NCI-H460 (cell line): ENCODE measurements around the gene LRRC27. TPM values are rescaled to one million over a fixed set of nuclear protein-coding genes. Genes with fewer than 3 reads are reported as not detected.

Experiments
- DNase-seq: peaks from one replicate; pipeline ENCODE4 v3.0.0-alpha.2; 2016; ENCODE audit warnings: low read depth; ENCODE audit errors: extremely low read depth
- total RNA-seq: library from RNA; depleted of rRNA; stranded (reverse); fragments of >200 nt; shearing (Covaris generic); gene quantifications from 2 replicates; pipeline ENCODE4 v1.2.3, GENCODE V29; 2014

The LRRC27 gene
- total RNA-seq, 1 experiment from 2014 or later, result 7.8 TPM

- no peak for DNase-seq
These were observed 65.1 kb downstream of the LRRC27 start, which contains the start of gene PWWP2B for GRCh38 chr10:132397036-132397541. TSS of gene PWWP2B (plus strand) at chr10:132397200. CDS start at chr10:132397227, 27 bp downstream.

- no peak for DNase-seq
These were observed 65.9 kb downstream of the LRRC27 start for GRCh38 chr10:132397671-132398565.

DNA sequence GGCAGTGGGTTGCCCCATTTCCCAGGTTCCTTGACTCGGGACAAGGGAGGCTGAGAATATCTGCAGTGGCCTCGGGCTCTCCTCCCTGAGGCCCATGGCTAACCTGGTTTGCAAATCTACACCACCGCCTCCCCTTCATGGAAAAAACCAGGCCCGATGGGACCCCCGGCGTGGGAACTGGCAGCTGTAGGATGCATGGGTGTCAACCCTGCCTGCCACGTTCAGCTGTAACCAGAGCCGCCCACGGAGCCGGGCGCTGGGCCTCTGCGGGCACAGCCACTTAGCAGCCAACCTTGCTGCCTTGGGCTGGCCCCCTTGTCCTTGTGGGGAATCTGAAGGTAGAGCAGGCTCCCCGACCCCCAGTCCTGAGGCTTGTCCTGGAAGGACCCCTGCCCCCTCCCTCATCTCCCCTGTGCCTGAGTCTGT, 66.6 kb downstream of the LRRC27 start:
- DNase-seq, result no peak

GRCh38 chr10:132399117-132400035, 67.4 kb downstream of the LRRC27 start:
- DNase-seq, result no peak

- DNase-seq, result no peak
These were observed 68.1 kb downstream of the LRRC27 start for GRCh38 chr10:132400041-132400546.

GRCh38 chr10:132400547-132401151, 68.7 kb downstream of the LRRC27 start:
- DNase-seq, result no peak

- no peak for DNase-seq
These were observed 69.6 kb downstream of the LRRC27 start for GRCh38 chr10:132401401-132402118.

GRCh38 chr10:132402781-132403241, 70.8 kb downstream of the LRRC27 start:
- no peak for DNase-seq

DNA sequence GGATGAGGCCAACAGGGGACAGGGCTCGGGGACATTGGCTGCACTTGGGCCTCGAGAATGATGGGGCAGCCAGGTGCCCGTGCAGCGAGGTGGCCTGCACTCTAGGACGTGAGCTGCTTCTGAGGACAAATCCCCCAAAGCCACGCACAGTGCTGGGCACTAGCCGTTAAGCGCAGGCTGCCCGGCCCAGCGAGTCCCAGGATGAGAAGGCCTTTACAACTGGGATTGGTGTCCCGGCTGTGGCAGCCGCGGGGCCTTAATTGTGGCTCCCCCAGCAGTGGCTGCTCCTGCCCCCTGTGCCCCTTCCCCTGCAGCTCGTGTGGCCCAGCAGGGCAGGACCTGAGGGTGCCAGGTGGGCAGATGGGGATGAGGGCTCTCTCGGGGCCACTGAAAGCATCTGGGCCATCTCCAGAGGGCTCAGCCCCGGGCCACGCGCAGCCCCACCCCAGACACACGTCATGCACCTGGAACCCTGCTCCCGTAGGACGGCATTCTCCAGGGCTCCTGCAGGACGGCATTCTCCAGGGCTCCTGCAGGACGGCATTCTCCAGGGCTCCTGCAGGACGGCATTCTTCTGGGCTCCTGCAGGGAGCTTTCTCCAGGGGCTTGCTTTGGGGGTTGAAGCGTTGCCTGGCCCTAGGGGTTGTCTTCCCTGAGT, 71.6 kb downstream of the LRRC27 start:
- no peak for DNase-seq

DNA sequence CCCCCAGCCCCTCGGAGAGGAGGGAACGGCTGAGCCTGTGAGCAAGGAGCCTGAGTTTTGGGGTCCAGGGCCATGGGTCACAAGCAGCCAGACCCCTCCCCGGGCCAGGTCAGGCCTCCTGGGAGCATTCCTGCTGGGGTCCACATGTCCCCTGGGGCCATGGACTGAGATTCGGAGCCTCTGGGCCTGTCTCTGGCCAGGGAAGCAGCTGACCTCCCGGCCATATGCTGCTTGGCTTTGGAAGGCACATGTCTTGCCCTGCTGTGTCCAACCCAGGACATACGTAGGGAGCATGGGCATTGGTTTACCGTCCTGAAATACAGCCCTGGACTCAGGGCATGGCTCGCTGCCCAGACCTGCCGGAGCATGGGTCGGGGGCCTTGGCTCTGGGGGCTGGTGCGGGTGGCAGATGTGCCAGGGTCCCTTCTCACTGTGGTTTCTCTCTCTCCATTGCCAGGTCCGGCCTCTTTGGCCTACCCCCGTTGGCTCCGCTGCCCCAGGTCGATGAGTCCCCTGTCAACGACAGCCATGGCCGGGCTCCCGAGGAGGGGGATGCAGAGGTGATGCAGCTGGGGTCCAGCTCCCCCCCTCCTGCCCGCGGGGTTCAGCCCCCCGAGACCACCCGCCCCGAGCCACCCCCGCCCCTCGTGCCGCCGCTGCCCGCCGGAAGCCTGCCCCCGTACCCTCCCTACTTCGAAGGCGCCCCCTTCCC, 72.3 kb downstream of the LRRC27 start:
- DNase-seq, result no peak

GRCh38 chr10:132404911-132405462, 73.0 kb downstream of the LRRC27 start:
- no peak for DNase-seq

DNA sequence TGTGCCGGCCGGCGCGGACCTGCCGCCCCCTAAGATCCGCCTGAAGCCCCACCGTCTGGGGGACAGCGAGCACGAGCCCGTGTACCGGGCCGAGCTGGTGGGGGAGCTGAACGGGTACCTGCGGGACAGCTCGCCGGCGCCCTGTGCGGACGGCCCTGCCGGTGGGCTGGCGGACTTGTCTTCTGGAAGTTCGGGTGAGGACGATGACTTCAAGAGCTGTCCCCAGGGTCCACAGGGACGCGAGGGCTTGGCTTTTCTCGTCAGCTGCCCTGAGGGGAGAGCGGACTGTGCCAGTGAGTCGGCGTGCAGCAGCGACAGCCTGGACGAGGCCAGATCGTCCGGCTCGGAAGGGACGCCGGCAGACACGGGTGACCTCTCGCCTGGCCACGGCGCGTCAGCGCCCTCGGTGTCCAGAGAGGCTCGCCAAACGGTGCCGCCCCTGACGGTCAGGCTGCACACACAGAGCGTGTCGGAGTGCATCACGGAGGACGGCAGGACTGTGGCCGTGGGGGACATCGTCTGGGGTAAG, 73.5 kb downstream of the LRRC27 start:
- no peak for DNase-seq

GRCh38 chr10:132406181-132406580, 74.2 kb downstream of the LRRC27 start:
- no peak for DNase-seq

DNA sequence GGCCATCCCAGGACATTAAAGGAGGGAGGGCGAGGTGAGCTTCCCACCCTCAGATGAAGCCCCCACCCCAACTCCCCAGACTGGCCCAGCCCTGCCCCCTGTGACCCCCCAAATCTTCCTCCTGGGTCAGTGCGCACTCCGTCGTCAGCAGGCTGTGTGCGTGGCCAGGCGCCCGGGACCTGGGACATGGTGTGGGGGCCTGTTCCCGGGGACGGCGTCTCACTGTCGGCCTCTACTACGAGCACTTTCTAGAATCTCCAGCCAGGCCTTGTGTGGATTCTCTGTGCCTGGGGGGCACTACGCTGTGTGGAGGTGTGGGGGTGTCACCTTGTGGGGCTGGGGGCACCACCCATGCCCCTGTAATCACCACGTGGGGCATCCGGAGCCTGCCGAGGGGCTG, 74.8 kb downstream of the LRRC27 start:
- DNase-seq, result no peak

- DNase-seq, result no peak
These were observed 75.3 kb downstream of the LRRC27 start for GRCh38 chr10:132407243-132407746.

GRCh38 chr10:132407846-132408278, 75.9 kb downstream of the LRRC27 start:
- no peak for DNase-seq

GRCh38 chr10:132408367-132408781, 76.4 kb downstream of the LRRC27 start:
- no peak for DNase-seq
